Measurements from ENCODE around the gene SYT15B.
"Not testable (repeated sequence)": the region's sequence is repeated elsewhere in the genome, so short reads cannot be mapped to it uniquely, and the experiment has no call there.

SYT15B gene

GRCh38 chr10:47743611-47744550 is 19.5 kb downstream of the SYT15B start:
- DNase-seq (ENCODE audit: low spot score) = peak; percentile 29
- Histone ChIP-seq H3K27ac (peak overlapping the region in 1 of 2 donors; percentile 58), H3K4me3 (peak overlapping the region; percentile 65)

DNA sequence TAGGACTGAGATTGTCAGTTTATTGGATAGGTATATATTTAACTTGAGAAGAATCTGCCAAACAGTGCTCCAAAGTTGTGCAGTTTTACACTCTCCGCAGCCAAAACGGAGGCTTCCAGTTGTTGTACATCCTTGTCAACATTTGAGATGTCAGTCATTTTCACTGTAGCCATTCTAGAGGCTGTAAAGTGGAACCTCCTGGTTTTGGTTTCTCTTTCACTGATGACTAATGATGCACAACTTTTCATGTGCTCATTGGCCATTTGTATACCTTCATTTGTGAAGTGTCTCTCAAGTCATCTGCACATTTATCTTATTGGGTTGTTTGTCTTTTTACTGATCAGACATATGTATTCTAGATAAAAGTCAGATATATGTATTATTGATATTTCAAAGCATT is 22.5 kb downstream of the SYT15B start:
- H3K27ac ChIP-seq; DNase-seq (ENCODE audit: low spot score); H3K4me3 ChIP-seq: not testable (repeated sequence)

DNA sequence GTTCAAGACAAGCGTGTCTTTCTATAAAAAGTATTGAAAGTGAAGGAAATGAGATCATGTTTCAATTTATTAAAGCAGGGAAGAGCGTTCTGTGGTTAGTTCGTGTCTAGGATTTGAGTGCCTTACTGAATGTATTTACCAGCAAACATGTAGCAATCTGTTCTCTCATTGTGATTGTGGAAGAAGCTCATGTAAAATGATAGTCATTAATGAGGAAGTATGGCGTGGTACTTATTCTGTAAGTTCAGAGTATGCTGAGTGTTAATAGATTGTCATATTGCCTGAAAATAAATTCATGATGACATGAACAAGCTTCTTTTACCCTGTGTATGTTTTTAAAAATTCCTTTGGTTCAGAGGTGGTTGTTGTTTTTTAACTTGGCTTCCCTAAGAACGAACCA is 32.5 kb downstream of the SYT15B start:
- not testable (repeated sequence) for H3K4me3 ChIP-seq; DNase-seq (ENCODE audit: low spot score); H3K27ac ChIP-seq

- not testable (repeated sequence) for DNase-seq (ENCODE audit: low spot score); H3K4me3 ChIP-seq; H3K27ac ChIP-seq
Measured at GRCh38 chr10:47725740-47726139, 37.7 kb downstream of the SYT15B start.

DNA sequence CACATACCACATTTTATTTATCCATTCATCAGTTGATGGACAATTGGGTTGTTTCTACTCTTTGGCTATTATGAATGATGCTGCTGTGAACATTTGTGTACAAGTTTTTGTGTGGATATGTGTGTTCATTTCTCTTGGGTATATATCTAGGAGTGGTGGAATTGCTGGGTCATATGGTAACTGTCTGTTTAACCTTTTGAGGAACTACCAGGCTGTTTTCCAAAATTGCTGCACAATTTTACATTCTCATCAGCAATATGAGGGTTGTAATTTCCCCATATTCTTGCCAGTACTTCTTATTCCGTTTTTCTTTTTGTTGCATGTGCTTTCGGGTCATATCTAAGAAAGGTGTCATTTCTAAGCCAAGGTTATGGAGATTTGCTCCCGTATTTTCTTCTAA is 38.3 kb downstream of the SYT15B start:
- not testable (repeated sequence) for H3K27ac ChIP-seq; H3K4me3 ChIP-seq; DNase-seq (ENCODE audit: low spot score)

GRCh38 chr10:47724119-47724518 is 39.3 kb downstream of the SYT15B start:
- not testable (repeated sequence) for H3K27ac ChIP-seq; H3K4me3 ChIP-seq; DNase-seq (ENCODE audit: low spot score)

DNA sequence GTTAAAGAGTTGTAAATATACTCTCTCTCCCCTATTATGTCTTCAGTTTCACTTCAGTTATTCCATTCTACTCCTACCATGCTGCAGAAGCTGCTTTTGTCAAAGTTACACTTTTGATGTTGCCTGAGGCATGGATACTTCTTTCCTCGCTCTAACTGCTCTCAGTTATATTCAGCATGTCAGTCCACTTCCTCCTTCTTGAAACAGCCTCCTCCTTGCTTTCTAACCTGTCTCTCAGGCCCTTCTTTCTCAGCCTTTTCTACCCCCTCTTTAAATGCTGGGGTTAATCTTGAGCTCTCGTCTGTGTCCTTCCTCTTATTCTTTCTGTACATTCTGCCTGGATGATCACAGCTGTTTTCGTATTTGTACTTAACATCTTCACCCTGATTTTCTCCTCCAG is 40.0 kb downstream of the SYT15B start:
- DNase-seq (ENCODE audit: low spot score); H3K4me3 ChIP-seq; H3K27ac ChIP-seq: not testable (repeated sequence)

- DNase-seq (ENCODE audit: low spot score); H3K27ac ChIP-seq; H3K4me3 ChIP-seq: not testable (repeated sequence)
Measured at GRCh38 chr10:47717011-47717769, 46.2 kb downstream of the SYT15B start.

Measured in coronary artery (tissue), 2 donors.